Colonic mucosa (tissue), 4 donors: Measurements from ENCODE around the gene NKG7. TPM values are rescaled to one million over a fixed set of nuclear protein-coding genes. Genes with fewer than 3 reads are reported as not detected.

Source experiments
- DNase-seq: peaks from one replicate; pipeline ENCODE4 v3.0.0-alpha.2; 2020
- H3K27ac ChIP-seq: fragments of 200-600 bp; one replicate; pipeline ENCODE4 v1.8.0; 2021
- H3K27me3 ChIP-seq: fragments of 200-600 bp; one replicate; pipeline ENCODE4 v1.8.0; 2021
- H3K36me3 ChIP-seq: fragments of 200-600 bp; one replicate; pipeline ENCODE4 v1.8.0; 2021
- H3K4me1 ChIP-seq: fragments of 200-600 bp; one replicate; pipeline ENCODE4 v1.8.0; 2021; ENCODE audit warnings: mild to moderate bottlenecking
- H3K4me3 ChIP-seq: fragments of 200-600 bp; one replicate; pipeline ENCODE4 v1.8.0; 2021
- H3K9ac ChIP-seq, 2 donors: one replicate each; pipeline ENCODE4 v1.7.0; 2013; ENCODE audit warnings: control low read depth in 2 of 2, low read depth in 2 of 2, low read length in 2 of 2
- H3K9me3 ChIP-seq: fragments of 200-600 bp; one replicate; pipeline ENCODE4 v1.8.0; 2021
- intact Hi-C: fragments of 100-400 bp; cut with DNase I; formaldehyde crosslinking; loops from one replicate; pipeline ENCODE4 v1.14.1; 2022
- total RNA-seq, 2 donors: library from RNA; stranded (reverse); fragmentation: NEBNext Ultra II Directional in 1 of 2; extraction: Animal tissue kit (Norgen Biotek cat#: 25700) in 1 of 2; gene quantifications; one replicate each; pipeline ENCODE4 v1.2.1, GENCODE V29; 2021
- TF ChIP-seq, protein P1 (sequence below): fragments of 200-600 bp; IDR thresholded peaks from one replicate; pipeline ENCODE4 v1.8.0; 2022; ENCODE audit warnings: antibody characterized with exemption, mild to moderate bottlenecking
- donor health status: healthy.
- donor health status: DM: no; HTN: no; CAD: no.
- donor health status: DM: no; HTN: no; CAD: no.

The NKG7 gene
- total RNA-seq, 2 donors from 2014 or later, result 2.3 to 2.7 TPM

DNA sequence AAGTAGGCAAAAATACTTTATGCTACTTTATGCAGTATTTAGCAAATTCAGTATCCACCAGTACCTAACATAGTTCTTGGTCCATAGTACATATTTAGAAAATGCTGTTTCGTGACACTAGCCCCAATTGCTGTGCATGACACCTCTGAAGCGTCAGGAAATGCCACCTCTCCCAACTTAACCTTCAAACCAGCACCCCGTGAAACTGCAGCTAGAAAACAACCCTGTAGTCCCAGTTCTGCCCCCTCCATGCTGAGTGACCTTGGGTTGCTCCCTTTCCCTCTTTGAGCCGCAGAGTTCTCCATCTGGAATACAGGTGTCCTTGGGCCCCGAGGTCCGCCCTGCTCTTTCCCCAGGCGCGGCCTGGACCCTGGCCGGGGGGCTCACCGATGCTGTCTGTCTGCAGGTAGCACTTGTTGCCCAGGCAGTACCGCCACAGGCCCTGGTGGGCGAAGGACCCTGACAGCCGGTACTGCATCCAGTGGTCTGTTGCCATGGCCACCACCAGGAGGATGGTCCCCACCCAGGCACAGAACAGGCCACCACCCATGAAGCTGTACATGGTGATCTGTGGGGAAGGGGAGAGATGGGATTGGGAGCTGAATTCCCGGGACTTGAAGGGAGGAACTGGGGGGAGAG lies 14.5 kb upstream of the NKG7 start:
- Histone ChIP-seq H3K36me3 (no peaks in the 10 kb centered on the region), H3K9me3 (no peaks in the 10 kb centered on the region), H3K9ac (no peak overlapping the region), H3K4me3 (no peak overlapping the region), H3K27ac (no peak overlapping the region), H3K4me1 (no peaks in the 10 kb centered on the region), H3K27me3 (no peaks in the 10 kb centered on the region)
- intact Hi-C loops, result no loop called here
- no peak for DNase-seq
- TF ChIP-seq, protein P1, sequence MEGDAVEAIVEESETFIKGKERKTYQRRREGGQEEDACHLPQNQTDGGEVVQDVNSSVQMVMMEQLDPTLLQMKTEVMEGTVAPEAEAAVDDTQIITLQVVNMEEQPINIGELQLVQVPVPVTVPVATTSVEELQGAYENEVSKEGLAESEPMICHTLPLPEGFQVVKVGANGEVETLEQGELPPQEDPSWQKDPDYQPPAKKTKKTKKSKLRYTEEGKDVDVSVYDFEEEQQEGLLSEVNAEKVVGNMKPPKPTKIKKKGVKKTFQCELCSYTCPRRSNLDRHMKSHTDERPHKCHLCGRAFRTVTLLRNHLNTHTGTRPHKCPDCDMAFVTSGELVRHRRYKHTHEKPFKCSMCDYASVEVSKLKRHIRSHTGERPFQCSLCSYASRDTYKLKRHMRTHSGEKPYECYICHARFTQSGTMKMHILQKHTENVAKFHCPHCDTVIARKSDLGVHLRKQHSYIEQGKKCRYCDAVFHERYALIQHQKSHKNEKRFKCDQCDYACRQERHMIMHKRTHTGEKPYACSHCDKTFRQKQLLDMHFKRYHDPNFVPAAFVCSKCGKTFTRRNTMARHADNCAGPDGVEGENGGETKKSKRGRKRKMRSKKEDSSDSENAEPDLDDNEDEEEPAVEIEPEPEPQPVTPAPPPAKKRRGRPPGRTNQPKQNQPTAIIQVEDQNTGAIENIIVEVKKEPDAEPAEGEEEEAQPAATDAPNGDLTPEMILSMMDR, result no peak

DNA sequence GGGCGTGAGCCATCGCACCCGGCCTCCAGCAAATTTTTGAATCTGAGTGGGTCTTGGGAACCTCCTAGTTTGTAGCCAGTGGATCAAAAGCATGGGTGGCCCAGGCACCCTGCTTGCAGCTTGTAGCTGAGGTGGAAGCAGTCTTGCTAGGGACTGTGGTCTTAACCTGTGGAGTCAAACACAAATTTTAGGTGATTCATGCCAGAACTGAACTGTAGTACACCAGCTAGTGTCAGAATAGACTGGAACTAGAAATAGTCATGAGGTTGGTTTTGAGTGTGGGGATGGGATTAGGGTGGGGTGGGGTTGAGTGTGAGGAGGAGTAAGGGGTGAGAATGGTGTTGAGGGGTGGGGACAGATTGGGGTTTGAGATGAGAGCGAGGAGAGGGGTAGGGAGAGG lies 9.6 kb upstream of the NKG7 start:
- Histone ChIP-seq H3K27me3 (no peaks in the 10 kb centered on the region), H3K9me3 (no peaks in the 10 kb centered on the region)

DNA sequence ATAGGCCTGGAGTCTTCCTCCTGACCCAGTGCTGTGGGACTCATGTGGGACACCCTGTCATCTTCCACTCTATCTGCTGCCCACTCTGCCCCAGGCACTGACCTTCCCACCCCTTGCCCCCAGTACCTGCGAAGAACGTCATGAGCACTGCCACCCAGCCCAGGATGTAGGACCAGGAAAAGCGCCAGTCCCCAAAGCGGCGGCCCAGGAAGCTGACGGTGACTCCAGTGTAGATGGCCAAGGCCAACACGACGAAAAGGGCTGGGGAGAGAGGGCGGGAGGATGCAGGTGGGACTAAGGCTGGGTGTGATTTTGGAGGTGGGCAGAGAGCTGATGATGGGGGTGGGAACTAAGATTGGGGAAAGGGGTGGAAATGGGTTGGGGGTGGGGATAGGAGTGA lies 7.9 kb upstream of the NKG7 start:
- Histone ChIP-seq H3K27ac (no peak overlapping the region), H3K4me1 (no peaks in the 10 kb centered on the region), H3K36me3 (no peaks in the 10 kb centered on the region), H3K9me3 (no peaks in the 10 kb centered on the region), H3K9ac (no peak overlapping the region), H3K4me3 (no peak overlapping the region), H3K27me3 (no peaks in the 10 kb centered on the region)
- intact Hi-C loops, result no loop called here
- TF ChIP-seq, protein P1, result no peak
- DNase-seq, result no peak

More for the DNA sequence above, 9.6 kb upstream of the NKG7 start:
- no peak for DNase-seq
- Histone ChIP-seq H3K9ac (no peak overlapping the region), H3K36me3 (no peaks in the 10 kb centered on the region), H3K27ac (no peak overlapping the region), H3K4me3 (no peak overlapping the region), H3K4me1 (no peaks in the 10 kb centered on the region)
- TF ChIP-seq, protein P1, result no peak
- intact Hi-C loops, result no loop called here

DNA sequence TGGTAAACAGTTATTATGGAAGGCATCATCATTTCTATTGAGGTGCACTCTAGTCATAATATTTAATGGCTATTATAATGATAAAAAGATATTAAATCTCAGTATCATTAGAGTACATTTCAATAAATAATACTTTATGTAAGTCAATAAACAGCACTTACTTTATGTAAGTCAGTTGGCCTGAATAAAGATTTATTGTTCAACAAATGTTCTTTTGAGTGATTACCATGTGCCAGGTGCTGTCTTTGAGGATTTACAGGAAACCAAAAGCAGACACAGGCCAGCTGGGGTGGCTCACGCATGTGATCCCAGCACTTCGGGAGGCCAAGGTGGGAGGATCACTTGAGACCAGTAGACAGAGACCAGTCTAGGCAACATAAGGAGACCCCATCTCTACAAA lies 5.0 kb upstream of the NKG7 start:
- H3K4me3 ChIP-seq, result no peak overlapping the region
- DNase-seq, result no peak
- no peaks in the 10 kb centered on the region for H3K9me3 ChIP-seq
- H3K36me3 ChIP-seq, result no peaks in the 10 kb centered on the region
- no peak overlapping the region for H3K9ac ChIP-seq
- no peak overlapping the region for H3K27ac ChIP-seq
- TF ChIP-seq, protein P1, result no peak
- H3K4me1 ChIP-seq, result no peaks in the 10 kb centered on the region
- intact Hi-C loops, result no loop called here
- no peaks in the 10 kb centered on the region for H3K27me3 ChIP-seq

DNA sequence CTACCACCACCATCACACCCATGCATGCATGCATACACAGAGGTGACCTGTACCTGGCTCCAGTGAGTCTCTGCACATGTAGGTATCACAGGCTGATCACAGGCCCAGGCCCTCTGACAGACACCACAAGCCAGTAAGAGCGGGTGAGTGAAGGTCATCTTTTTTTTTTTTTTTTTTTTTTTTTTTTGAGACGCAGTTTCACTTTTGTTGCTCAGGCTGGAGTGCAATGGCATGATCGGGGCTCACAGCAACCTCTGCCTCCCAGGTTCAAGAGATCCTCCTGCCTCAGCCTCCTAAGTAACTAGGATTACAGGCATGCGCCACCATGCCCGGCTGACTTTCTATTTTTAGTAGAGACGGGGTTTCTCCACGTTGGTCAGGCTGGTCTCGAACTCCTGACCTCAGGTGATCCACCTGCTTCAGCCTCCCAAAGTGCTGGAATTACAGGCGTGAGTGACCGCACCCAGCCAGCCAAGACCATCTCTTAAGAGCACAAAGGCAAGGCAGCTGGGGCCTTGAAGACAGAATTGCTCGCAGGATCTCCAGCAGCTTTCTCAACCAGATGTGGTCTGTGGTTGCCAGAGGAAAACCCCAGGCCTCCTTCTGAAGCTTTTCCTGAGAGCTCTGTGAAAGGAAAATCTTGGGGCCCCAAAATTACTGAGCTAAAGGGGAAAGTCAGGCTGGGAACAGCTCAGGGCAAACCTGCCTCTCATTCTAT lies 3.2 kb upstream of the NKG7 start:
- no peak overlapping the region for H3K9ac ChIP-seq
- H3K4me1 ChIP-seq, result no peaks in the 10 kb centered on the region
- H3K9me3 ChIP-seq, result no peaks in the 10 kb centered on the region
- no peak overlapping the region for H3K27ac ChIP-seq
- intact Hi-C loops, result no loop called here
- no peaks in the 10 kb centered on the region for H3K27me3 ChIP-seq
- no peak for DNase-seq
- H3K36me3 ChIP-seq, result no peaks in the 10 kb centered on the region
- TF ChIP-seq, protein P1, result no peak
- H3K4me3 ChIP-seq, result no peak overlapping the region
